AG04449 (cell line): ENCODE measurements around the gene SLC13A4.

Experiments used
- CTCF ChIA-PET: fragments of 350-600 bp; formaldehyde crosslinking; extraction: SDS; loops from one replicate; lab custom pipeline; 2021; ENCODE audit warnings: antibody characterized with exemption; lab: Yijun Ruan, JAX
- POLR2A ChIA-PET: fragments of 400-600, 350-600 bp; formaldehyde crosslinking; extraction: SDS; loops from one replicate; lab custom pipeline; 2020; ENCODE audit warnings: antibody characterized with exemption, inconsistent platforms; lab: Yijun Ruan, JAX
- DNase-seq: peaks from one replicate; pipeline ENCODE4 v3.0.0-alpha.2; 2010; ENCODE audit warnings: low read depth, low spot score
- H3K4me3 ChIP-seq: 2 replicates; pipeline ENCODE4 v1.5.1; 2011; ENCODE audit warnings: low read depth, mild to moderate bottlenecking, control low read depth, low read length
- CTCF ChIP-seq: IDR thresholded peaks from one replicate; pipeline ENCODE4 v1.5.1; 2011; ENCODE audit warnings: mild to moderate bottlenecking, moderate library complexity, low read length, control low read depth, inconsistent platforms; ENCODE audit not compliant: insufficient read depth; ENCODE audit errors: missing control alignments

Gene SLC13A4

DNA sequence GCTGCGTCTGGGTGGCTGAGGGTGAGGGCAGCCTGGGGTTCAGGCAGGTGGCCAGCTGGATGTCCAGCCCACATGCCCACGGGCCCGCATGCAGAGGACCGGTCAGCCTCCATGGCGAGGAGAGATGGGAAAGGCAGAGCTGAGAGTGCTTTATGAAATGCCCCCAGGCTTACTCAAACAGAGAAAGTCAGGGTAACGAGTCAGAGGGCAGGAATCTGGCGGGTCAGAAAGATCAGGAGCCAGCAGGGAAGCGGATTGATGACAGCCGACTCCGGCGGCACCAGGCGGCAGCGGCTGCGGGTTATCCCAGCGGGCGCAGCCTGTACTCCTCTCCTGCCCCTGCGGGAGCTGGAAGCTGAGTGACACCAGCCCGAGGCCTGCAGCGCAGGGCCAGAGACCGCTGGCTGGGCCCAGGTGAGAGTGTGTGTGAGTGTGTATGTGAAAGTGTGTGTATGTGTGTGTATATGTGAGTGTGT lies 13.4 kb downstream of the SLC13A4 start:
- CTCF ChIA-PET, result interaction anchor here (1.6 to 7.6 kb wide), 2 partner anchors 14 to 42 kb away, joined by 4 to 38 read pairs; partner anchors contain the start of gene SLC13A4
- H3K4me3 ChIP-seq, result no peak overlapping the region
- no peak for DNase-seq
- no peak for TF ChIP-seq CTCF
- POLR2A ChIA-PET, result interaction anchor here (0.8 to 1.5 kb wide), 4 partner anchors 10 to 24 kb away, joined by 3 read pairs; no protein-coding TSS in a partner anchor

- no peak for TF ChIP-seq CTCF
- CTCF ChIA-PET, result interaction anchor here (1.5 to 7.6 kb wide), 5 partner anchors 11 to 42 kb away, joined by 4 to 53 read pairs (median 4); partner anchors contain the start of gene SLC13A4
- no peak overlapping the region for H3K4me3 ChIP-seq
- DNase-seq, result no peak
- POLR2A ChIA-PET, result interaction anchor here (0.6 to 1.5 kb wide), 5 partner anchors 9 to 41 kb away, joined by 3 read pairs; no protein-coding TSS in a partner anchor
Measured at GRCh38 chr7:135713836-135714470, 14.0 kb downstream of the SLC13A4 start.

DNA sequence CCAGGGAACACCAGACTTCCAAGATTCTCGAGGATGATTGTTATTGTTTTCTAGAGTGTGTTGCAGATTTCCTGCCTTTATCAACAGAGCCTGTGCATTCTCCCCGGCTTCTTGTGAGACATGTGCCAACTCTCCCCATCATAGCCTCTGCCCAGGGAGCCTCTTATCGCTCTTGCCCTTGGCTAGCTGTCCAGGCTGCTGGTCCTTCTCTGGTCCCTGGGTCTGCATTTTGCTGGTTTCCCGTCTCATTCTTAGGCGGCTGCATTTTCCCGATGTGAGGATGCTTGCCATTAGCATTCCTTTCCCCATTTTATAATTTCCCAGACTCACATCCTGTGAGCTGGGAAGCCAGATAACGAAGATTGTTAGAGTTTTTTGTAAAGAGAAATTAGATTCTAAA lies 15.2 kb downstream of the SLC13A4 start:
- TF ChIP-seq CTCF, result no peak
- H3K4me3 ChIP-seq, result no peak overlapping the region
- ChIA-PET POLR2A (no interaction called here), CTCF (interaction anchor here (1.0 to 7.6 kb wide), 11 partner anchors 9 to 297 kb away, joined by 3 to 53 read pairs (median 4); no protein-coding TSS in a partner anchor)
- no peak for DNase-seq

DNA sequence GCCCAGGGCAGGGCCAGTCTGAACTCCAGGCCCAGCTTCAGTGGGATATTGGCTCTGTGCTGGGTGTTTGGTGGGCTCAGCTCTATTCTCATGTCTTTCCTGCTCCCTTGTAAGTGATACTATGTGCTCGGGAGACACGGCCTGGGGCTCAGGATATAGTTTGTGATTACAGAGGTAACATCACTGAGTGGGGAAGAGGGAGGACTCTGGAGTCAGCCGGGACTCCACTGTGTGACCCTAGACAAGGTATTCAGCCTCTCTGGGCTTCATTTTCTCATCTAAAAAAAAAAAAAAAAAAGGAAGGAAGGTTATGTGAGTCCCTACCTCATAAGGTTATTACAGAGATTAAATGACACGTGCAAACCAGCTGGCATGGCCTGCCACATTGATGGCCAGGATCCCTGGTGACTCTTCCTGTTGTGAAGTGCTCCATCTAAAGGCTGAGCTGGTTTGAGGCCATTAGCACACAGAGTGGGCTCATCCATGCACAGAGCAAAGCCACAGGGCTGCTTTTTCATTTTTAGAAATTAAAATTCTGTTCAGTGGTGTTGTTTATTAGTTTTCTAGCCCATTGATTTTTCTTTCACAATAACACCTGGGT lies 15.7 kb downstream of the SLC13A4 start:
- CTCF ChIA-PET, result interaction anchor here (1.0 to 7.6 kb wide), 14 partner anchors 9 to 297 kb away, joined by 3 to 53 read pairs (median 4); no protein-coding TSS in a partner anchor
- TF ChIP-seq CTCF, result no peak
- POLR2A ChIA-PET, result no interaction called here
- H3K4me3 ChIP-seq, result no peak overlapping the region
- no peak for DNase-seq

DNA sequence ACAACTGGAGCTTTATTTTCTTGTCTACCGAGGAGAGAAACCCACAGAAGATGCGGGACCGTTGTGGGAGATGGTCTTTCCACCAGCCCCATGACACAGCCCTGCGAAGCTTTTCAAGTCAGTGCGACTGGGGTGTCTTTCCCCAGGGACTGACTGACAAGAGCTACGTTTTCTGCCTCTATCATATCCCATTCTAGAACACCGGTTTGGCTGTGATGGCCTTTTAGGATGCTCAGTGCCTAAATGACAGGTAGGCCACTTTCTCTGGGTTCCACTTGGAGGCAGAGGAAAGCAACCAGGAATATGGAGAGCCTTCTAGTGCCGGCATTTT lies 16.9 kb downstream of the SLC13A4 start:
- ChIA-PET CTCF (interaction anchor here (0.6 to 7.6 kb wide), 18 partner anchors 10 to 88 kb away, joined by 3 to 53 read pairs (median 6); partner anchors contain the start of gene SLC13A4), POLR2A (no interaction called here)
- H3K4me3 ChIP-seq, result no peak overlapping the region
- no peak for TF ChIP-seq CTCF
- no peak for DNase-seq

DNA sequence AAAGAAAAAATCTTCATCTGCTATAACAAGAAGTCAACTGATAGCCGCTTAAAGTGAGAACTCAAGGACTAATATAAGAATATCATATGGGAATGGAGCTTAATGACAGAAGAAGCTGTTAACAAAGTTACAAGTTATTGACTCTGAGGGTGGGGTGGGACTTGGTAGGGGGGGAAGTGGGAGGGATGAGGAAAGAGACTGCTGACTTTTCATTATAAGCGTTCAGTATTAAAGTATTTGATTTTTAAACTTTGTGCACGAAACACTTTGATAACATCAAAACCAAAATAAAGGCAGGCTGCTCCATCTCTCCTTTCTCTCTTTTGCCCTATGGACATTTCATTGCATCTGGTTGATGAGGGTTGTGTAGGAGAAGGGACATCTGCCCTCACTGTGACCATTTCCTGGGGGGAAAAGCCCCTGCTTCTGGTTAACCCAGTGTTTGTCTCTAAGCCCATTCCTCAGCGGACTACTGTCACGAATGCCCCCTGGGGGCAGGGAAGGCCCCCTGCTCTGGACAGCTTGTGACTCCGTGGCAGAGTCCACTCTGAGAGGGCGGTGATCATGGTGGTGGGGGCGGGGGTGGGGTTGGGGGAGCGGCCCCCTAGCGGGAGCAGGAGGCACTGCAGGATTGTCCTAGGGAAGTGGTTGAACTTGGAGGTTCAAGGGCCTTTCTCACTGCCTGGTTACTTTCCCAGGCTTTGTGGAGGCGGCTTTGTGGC lies 17.4 kb downstream of the SLC13A4 start:
- no peak for DNase-seq
- CTCF ChIA-PET, result interaction anchor here (0.6 to 7.6 kb wide), 22 partner anchors 11 to 89 kb away, joined by 3 to 53 read pairs (median 4); partner anchors contain the start of gene SLC13A4
- POLR2A ChIA-PET, result no interaction called here
- peak; percentile 31 for TF ChIP-seq CTCF
- H3K4me3 ChIP-seq, result no peak overlapping the region
